ENCODE measurements around the gene STXBP2.
"Not testable (repeated sequence)": the region's sequence is repeated elsewhere in the genome, so short reads cannot be mapped to it uniquely, and the experiment has no call there.

Gene STXBP2

DNA sequence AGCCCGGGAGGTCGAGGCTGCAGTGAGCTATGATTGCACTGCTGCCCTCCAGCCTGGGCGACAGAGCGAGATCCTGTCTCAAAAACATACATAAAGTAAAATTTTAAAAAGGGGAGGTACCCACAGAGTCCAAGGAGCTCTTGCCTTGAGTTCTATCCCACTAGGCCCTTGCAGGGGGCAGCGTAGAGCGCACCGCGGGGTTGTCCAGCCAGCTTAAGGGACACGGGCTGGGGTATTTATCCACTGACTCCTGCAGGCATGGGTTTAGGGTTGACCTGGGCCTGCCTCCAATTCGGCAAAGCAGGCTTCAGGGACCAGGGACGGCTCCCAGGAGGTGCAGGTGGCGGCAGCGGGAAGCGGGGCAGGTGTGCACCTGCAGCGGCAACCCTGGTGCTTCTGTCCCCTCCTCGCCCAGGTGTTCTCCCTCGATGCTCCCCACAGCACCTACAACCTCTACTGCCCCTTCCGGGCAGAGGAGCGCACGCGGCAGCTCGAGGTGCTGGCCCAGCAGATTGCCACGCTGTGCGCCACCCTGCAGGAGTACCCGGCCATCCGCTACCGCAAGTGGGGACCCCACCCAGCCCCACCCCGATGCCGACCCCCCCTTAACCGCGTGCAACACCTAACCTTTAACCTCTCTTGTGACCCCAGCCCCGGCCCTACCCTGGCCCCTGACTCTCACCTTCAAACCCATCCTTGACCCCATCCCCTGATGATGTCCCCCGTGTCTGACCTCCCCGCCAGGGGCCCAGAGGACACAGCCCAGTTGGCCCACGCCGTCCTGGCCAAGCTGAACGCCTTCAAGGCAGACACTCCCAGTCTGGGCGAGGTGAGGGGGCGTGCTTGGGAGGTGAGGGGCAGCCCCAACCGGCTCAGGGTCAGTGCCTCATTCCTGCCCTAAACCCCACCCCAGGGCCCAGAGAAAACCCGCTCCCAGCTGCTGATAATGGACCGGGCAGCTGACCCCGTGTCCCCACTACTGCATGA lies 4.7 kb downstream of the STXBP2 start:
- Mint-ChIP-seq H3K9me3 (no peaks in the 10 kb centered on the region), H3K27me3 (ENCODE audit: low read depth, poor library complexity) (peaks cover 15% of the 10 kb centered on the region), H3K4me3 (no peak overlapping the region), H3K36me3 (ENCODE audit: low read depth) (no peaks in the 10 kb centered on the region), H3K4me1 (no peaks in the 10 kb centered on the region), H3K27ac (no peak overlapping the region)
- TF ChIP-seq, protein P1, sequence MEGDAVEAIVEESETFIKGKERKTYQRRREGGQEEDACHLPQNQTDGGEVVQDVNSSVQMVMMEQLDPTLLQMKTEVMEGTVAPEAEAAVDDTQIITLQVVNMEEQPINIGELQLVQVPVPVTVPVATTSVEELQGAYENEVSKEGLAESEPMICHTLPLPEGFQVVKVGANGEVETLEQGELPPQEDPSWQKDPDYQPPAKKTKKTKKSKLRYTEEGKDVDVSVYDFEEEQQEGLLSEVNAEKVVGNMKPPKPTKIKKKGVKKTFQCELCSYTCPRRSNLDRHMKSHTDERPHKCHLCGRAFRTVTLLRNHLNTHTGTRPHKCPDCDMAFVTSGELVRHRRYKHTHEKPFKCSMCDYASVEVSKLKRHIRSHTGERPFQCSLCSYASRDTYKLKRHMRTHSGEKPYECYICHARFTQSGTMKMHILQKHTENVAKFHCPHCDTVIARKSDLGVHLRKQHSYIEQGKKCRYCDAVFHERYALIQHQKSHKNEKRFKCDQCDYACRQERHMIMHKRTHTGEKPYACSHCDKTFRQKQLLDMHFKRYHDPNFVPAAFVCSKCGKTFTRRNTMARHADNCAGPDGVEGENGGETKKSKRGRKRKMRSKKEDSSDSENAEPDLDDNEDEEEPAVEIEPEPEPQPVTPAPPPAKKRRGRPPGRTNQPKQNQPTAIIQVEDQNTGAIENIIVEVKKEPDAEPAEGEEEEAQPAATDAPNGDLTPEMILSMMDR (IDR thresholded peaks at IDR 0.05): no peak
- DNase-seq: no peak

DNA sequence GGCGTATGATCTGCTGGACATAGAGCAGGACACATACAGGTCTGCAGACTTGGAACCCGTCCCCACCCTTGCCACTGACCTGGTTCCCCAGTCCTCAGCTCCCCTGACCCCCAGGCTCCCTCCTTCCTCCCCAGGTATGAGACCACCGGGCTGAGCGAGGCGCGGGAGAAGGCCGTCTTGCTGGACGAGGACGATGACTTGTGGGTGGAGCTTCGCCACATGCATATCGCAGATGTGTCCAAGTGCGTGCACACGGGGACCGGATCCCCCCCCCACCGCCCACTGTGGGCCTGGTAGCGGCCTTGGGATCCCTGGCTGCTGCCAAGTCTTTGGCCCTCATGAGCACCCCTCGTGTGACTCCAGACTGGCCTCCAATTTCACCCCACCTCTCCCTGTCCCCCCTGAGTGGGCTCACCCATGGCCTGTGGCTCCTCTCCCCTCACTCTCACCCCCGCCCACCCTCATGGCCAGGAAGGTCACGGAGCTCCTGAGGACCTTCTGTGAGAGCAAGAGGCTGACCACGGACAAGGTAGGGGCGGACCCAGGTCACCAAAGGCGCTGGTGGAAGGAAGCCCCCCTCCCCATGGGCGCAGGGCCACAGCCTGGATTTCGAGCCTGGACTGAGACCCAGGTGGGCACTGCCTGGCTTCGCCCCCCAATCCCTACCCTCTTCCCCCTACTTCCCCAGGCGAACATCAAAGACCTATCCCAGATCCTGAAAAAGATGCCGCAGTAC lies 5.6 kb downstream of the STXBP2 start:
- H3K4me1 Mint-ChIP-seq: no peaks in the 10 kb centered on the region
- DNase-seq: no peak
- peaks cover 10% of the 10 kb centered on the region for H3K27me3 Mint-ChIP-seq (ENCODE audit: low read depth, poor library complexity)
- no peak overlapping the region for H3K4me3 Mint-ChIP-seq
- H3K9me3 Mint-ChIP-seq: no peaks in the 10 kb centered on the region
- no peaks in the 10 kb centered on the region for H3K36me3 Mint-ChIP-seq (ENCODE audit: low read depth)
- TF ChIP-seq, protein P1 (IDR thresholded peaks at IDR 0.05): no peak
- no peak overlapping the region for H3K27ac Mint-ChIP-seq

DNA sequence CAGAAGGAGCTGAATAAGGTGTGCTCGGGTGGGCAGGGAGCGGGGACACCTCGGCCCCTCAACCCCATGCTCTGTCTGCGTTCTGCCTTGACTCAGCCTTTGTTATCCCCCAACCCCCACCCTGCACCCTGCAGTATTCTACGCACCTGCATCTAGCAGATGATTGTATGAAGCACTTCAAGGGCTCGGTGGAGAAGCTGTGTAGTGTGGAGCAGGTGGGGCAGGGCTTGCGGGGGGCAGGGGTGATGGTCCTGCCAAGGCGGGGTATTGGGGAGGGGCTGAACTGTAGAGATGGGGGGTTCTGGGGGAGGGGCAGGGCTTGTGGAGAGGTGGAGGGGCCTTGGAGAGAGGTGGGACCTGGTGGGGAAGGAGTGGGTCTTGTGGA lies 6.1 kb downstream of the STXBP2 start:
- Mint-ChIP-seq H3K36me3 (ENCODE audit: low read depth) (no peaks in the 10 kb centered on the region), H3K27ac (no peak overlapping the region), H3K4me3 (no peak overlapping the region), H3K9me3 (no peaks in the 10 kb centered on the region), H3K27me3 (ENCODE audit: low read depth, poor library complexity) (peaks cover 10% of the 10 kb centered on the region), H3K4me1 (no peaks in the 10 kb centered on the region)
- TF ChIP-seq, protein P1 (IDR thresholded peaks at IDR 0.05): no peak
- DNase-seq: no peak

DNA sequence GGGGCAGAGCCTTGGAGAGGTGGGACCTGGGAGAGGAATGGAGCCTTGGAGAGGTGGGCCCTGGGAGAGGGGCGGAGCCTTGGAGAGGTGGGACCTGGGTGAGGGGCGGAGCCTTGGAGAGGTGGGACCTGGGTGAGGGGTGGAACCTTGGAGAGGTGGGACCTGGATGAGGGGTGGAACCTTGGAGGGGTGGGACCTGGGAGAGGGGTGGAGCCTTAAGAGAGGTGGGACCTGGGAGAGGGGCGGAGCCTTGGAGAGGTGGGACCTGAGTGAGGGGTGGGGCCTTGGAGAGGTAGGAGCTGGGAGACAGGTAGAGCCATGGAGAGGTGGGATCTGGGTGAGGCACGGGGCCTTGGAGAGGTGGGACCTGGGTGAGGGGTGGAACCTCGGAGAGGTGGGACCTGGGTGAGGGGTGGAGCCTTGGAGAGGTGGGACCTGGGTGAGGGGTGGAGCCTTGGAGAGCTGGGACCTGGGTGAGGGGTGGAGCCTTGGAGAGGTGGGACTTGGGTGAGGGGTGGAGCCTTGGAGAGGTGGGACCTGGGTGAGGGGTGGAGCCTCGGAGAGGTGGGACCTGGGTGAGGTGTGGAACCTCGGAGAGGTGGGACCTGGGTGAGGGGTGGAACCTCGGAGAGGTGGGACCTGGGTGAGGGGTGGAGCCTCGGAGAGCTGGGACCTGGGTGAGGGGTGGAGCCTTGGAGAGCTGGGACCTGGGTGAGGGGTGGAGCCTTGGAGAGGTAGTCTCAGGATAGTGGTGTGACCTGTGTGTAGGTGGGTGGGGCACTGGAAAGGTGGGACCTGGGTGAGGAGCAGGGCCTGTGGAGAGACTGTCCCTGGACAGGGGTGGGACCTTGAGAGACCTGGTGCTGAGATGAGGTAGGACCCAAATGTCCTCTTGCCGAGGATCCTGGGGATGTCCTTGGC lies 7.0 kb downstream of the STXBP2 start:
- H3K27ac Mint-ChIP-seq; H3K4me1 Mint-ChIP-seq; H3K36me3 Mint-ChIP-seq (ENCODE audit: low read depth); H3K4me3 Mint-ChIP-seq; H3K9me3 Mint-ChIP-seq; DNase-seq: not testable (repeated sequence)
- H3K27me3 Mint-ChIP-seq (ENCODE audit: low read depth, poor library complexity): peaks cover 12% of the 10 kb centered on the region

DNA sequence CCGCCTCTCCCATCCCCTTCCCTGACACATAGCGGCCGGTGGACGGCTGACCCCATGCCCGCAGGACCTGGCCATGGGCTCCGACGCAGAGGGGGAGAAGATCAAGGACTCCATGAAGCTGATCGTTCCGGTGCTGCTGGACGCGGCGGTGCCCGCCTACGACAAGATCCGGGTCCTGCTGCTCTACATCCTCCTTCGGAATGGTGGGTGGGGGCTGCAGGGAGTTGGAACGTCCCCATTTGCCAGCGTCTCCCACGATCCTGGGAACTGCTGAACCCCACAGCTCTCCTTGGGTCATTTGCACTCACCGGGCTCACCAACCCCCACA lies 7.6 kb downstream of the STXBP2 start:
- no peaks in the 10 kb centered on the region for H3K4me1 Mint-ChIP-seq
- no peak overlapping the region for H3K4me3 Mint-ChIP-seq
- H3K36me3 Mint-ChIP-seq (ENCODE audit: low read depth): no peaks in the 10 kb centered on the region
- no peak overlapping the region for H3K27ac Mint-ChIP-seq
- no peaks in the 10 kb centered on the region for H3K9me3 Mint-ChIP-seq
- H3K27me3 Mint-ChIP-seq (ENCODE audit: low read depth, poor library complexity): peaks cover 10% of the 10 kb centered on the region
- no peak for DNase-seq
- TF ChIP-seq, protein P1 (IDR thresholded peaks at IDR 0.05): no peak

DNA sequence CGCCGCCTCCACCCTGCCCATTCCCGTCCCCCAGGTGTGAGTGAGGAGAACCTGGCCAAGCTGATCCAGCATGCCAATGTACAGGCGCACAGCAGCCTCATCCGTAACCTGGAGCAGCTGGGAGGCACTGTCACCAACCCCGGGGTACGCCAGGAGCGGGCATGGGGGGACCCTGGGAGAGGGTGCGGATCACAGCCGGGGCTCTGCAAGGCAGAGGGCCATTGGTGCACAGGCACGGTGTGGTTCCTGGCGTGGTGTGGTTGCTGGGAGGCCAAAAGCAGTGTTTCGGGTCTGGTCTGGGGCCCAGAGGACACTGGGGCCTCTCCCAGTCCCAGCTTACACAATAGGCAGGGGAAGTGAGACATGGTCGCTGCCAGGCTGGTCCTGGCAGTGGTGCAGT lies 8.3 kb downstream of the STXBP2 start:
- H3K27ac Mint-ChIP-seq: no peak overlapping the region
- no peak for DNase-seq
- H3K36me3 Mint-ChIP-seq (ENCODE audit: low read depth): no peaks in the 10 kb centered on the region
- peaks cover 10% of the 10 kb centered on the region for H3K27me3 Mint-ChIP-seq (ENCODE audit: low read depth, poor library complexity)
- H3K9me3 Mint-ChIP-seq: no peaks in the 10 kb centered on the region
- TF ChIP-seq, protein P1 (IDR thresholded peaks at IDR 0.05): no peak
- no peaks in the 10 kb centered on the region for H3K4me1 Mint-ChIP-seq
- H3K4me3 Mint-ChIP-seq: no peak overlapping the region
